Fibroblast of mammary gland (primary cell): ENCODE measurements around the gene ZNF341.

Experiments used
- DNase-seq: peaks from one replicate; pipeline ENCODE4 v3.0.0-alpha.2; 2010; ENCODE audit warnings: low read depth
- H3K4me3 ChIP-seq: 2 replicates; pipeline ENCODE4 v1.5.1; 2011; ENCODE audit warnings: low read depth, mild to moderate bottlenecking, low read length, moderate library complexity; ENCODE audit not compliant: control insufficient read depth
- TF ChIP-seq, protein P1 (sequence below): conservative IDR thresholded peaks from 2 replicates; pipeline ENCODE4 v1.5.1; 2011; ENCODE audit warnings: low read depth, low read length, inconsistent platforms; ENCODE audit not compliant: control insufficient read depth, insufficient read depth

Gene ZNF341

GRCh38 chr20:33832103-33832804 lies 100.5 kb downstream of the ZNF341 start:
- H3K4me3 ChIP-seq, result no peak overlapping the region
- DNase-seq, result peak; percentile 23
- TF ChIP-seq, protein P1, sequence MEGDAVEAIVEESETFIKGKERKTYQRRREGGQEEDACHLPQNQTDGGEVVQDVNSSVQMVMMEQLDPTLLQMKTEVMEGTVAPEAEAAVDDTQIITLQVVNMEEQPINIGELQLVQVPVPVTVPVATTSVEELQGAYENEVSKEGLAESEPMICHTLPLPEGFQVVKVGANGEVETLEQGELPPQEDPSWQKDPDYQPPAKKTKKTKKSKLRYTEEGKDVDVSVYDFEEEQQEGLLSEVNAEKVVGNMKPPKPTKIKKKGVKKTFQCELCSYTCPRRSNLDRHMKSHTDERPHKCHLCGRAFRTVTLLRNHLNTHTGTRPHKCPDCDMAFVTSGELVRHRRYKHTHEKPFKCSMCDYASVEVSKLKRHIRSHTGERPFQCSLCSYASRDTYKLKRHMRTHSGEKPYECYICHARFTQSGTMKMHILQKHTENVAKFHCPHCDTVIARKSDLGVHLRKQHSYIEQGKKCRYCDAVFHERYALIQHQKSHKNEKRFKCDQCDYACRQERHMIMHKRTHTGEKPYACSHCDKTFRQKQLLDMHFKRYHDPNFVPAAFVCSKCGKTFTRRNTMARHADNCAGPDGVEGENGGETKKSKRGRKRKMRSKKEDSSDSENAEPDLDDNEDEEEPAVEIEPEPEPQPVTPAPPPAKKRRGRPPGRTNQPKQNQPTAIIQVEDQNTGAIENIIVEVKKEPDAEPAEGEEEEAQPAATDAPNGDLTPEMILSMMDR, result no peak

- H3K4me3 ChIP-seq, result no peak overlapping the region
- TF ChIP-seq, protein P1, result no peak
- no peak for DNase-seq
Measured at GRCh38 chr20:33833333-33833732, 101.5 kb downstream of the ZNF341 start.

DNA sequence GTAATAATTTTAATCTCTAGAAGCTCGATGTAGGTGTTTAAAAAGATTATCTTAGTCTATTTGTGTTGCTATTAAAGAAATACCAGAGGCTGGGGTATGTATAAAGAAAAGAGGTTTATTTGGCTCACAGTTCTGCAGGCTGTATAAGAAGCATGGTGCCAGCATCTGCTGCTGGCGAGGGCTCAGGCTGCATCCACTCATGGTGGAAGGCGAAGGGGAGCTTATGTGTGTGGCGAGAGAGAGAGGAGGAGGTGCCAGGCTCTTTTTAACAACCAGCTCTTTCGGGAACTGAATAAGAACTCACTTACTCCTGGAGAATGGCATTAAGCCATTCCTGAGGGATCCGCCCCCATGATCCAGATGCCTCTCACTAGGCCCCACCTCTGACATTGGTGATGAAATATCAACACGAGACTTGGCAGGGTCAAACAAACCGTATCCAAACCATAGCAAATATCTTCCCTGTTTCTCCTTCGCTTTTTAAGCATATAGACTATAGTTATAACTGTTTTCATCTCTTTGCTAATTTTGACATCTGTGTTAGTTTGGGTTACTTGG lies 103.9 kb downstream of the ZNF341 start:
- no peak overlapping the region for H3K4me3 ChIP-seq
- TF ChIP-seq, protein P1, result no peak
- DNase-seq, result peak; percentile 71

GRCh38 chr20:33836277-33836676 lies 104.5 kb downstream of the ZNF341 start:
- DNase-seq, result no peak
- TF ChIP-seq, protein P1, result no peak
- H3K4me3 ChIP-seq, result no peak overlapping the region

DNA sequence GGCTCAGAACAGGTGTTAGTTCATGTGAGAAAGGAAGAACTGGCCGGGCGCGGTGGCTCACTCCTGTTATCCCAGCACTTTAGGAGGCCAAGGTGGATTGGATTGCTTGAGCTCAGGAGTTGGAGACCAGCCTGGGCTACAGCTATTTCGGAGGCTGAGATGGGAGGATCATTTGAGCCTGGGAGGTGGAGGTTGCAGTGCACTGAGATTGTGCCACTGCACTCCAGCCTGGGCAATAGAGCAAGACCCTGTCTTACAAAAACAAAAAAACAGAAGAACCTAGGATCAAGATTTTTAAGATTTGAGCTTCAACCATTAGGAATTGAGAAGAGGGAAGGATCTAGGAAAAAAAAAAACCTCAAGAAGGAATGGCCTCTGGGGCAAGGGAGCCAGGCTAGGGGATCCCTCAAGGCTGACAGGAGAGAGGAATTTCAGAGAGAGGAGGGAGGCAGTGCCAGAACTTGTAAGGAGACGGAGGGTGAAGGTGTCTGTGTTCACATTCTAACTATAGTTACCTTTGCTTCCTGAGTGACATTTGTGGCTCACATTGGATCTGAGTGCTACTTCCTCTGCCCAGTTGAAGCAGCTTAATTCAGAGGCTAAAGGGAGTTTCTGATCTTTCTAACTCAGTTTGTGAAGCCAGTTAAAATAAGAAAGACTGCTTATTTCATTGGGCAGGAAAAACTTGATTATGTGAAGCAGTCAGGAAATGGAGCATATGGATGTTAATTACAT lies 105.5 kb downstream of the ZNF341 start:
- TF ChIP-seq, protein P1, result no peak
- DNase-seq, result no peak
- no peak overlapping the region for H3K4me3 ChIP-seq

DNA sequence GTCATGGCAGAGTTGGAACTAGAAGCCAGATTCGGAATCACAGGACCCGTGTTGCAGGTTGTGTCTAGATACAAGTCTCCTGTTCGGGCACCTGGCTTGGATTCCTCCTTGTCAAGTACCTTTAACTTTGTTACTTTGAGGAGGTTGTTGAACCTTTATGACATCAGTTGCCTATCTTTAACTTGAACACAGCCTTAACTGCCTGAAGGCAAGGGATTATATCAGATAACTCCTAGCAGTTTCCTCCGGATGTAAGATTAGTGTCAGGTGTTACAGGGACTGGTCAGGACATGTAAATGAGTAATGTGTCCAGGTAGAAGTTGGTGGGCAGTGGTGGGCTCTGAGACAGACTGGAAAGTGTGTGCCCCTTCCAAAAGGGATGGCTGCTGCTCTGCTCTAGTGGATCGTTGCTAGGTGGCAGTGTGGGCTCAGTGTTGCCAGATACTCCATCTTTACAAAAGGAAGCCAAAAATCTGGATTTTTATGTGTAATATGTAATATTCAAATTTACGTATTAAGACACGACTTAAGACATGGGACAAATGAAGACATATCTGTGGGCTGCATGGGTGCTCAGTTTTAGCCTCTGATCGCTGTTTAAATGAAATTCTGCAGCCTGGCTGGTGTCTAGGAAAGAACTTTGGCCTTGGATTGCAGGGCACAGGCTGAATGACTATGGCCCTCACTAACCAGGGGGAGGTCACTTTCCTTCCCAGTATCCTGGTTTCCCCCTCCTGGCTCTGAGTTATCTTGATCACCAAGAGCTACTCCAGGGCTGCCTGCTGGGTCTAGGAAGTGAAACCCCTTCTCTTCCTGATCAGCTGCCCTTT lies 106.5 kb downstream of the ZNF341 start:
- H3K4me3 ChIP-seq, result no peak overlapping the region
- DNase-seq, result no peak
- TF ChIP-seq, protein P1, result no peak
